SK-N-SH (cell line): ENCODE results near the gene C7orf33. TPM values are rescaled to one million over a fixed set of nuclear protein-coding genes. Genes with fewer than 3 reads are reported as not detected.

ENCODE experiments used
- CTCF ChIA-PET: fragments of 300-600, 350-600 bp; formaldehyde crosslinking; extraction: SDS; loops from one replicate; lab custom pipeline; 2021; lab: Yijun Ruan, JAX
- POLR2A ChIA-PET: fragments of 350-600 bp; sonication (Branson Sonifier 250); formaldehyde crosslinking; extraction: SDS; loops from one replicate; lab custom pipeline; 2020; ENCODE audit warnings: antibody characterized with exemption, inconsistent platforms; lab: Yijun Ruan, JAX
- DNase-seq: peaks from one replicate; pipeline ENCODE4 v3.0.0; 2012
- H2AFZ ChIP-seq: fragments of 200-600 bp; sonication (generic); 2 replicates; pipeline ENCODE4 v1.8.1; 2016; ENCODE audit warnings: antibody characterized with exemption, mild to moderate bottlenecking, low read depth
- H3F3A ChIP-seq: fragments of 200-600 bp; sonication (generic); replicated peaks from 2 replicates; pipeline ENCODE3; 2016; ENCODE audit warnings: antibody characterized with exemption, mild to moderate bottlenecking; ENCODE audit not compliant: insufficient read depth
- H3K27ac ChIP-seq, 2 experiments: fragments of 200-500 bp in 1 of 2; fragments of 200-600 bp in 1 of 2; sonication (Bioruptor generic) in 1 of 2; sonication (generic), shearing (Covaris generic) in 1 of 2; 2 replicates each; pipeline versions ENCODE4 v1.5.1 to v1.6.1; 2014 to 2016; ENCODE audit warnings: low read depth in 2 of 2, inconsistent platforms in 1 of 2, low read length in 1 of 2, mild to moderate bottlenecking in 1 of 2, mixed read lengths in 1 of 2
- H3K27me3 ChIP-seq: fragments of 200-600 bp; sonication (generic), shearing (Covaris generic); 2 replicates; pipeline ENCODE4 v1.6.1; 2016; ENCODE audit warnings: mixed run types; ENCODE audit not compliant: insufficient read depth
- H3K36me3 ChIP-seq, 2 experiments: fragments of 200-500 bp in 1 of 2; fragments of 200-600 bp in 1 of 2; sonication (Bioruptor generic) in 1 of 2; sonication (generic) in 1 of 2; replicated peaks in 1 of 2; 2 replicates each; pipeline versions ENCODE3 to v1.5.1; 2014 to 2016; ENCODE audit warnings: low read length in 1 of 2, mild to moderate bottlenecking in 1 of 2; ENCODE audit not compliant: insufficient read depth in 2 of 2, control insufficient read depth in 1 of 2
- H3K4me1 ChIP-seq, 2 experiments: fragments of 200-500 bp in 1 of 2; fragments of 200-600 bp in 1 of 2; sonication (Bioruptor generic) in 1 of 2; sonication (generic), shearing (Covaris generic) in 1 of 2; 2 replicates each; pipeline versions ENCODE4 v1.5.1 to v1.6.1; 2014 to 2016; ENCODE audit warnings: low read depth in 1 of 2, low read length in 1 of 2, mixed run types in 1 of 2; ENCODE audit not compliant: insufficient read depth in 2 of 2, control insufficient read depth in 1 of 2
- H3K4me2 ChIP-seq: fragments of 200-600 bp; sonication (generic), shearing (Covaris generic); 2 replicates; pipeline ENCODE4 v1.6.1; 2017; ENCODE audit warnings: mixed run types
- H3K4me3 ChIP-seq, 2 experiments: fragments of 200-500 bp in 1 of 2; fragments of 200-600 bp in 1 of 2; sonication (Bioruptor generic) in 1 of 2; sonication (generic), shearing (Covaris generic) in 1 of 2; 2 replicates each; pipeline versions ENCODE4 v1.5.1 to v1.8.1; 2014 to 2016; ENCODE audit warnings: low read depth in 2 of 2, inconsistent platforms in 1 of 2, low read length in 1 of 2, mild to moderate bottlenecking in 1 of 2, mixed read lengths in 1 of 2, moderate library complexity in 1 of 2
- H3K79me2 ChIP-seq: fragments of 200-600 bp; sonication (generic); 2 replicates; pipeline ENCODE4 v1.8.1; 2017; ENCODE audit warnings: mild to moderate bottlenecking; ENCODE audit not compliant: insufficient read depth
- H3K9ac ChIP-seq: fragments of 200-600 bp; sonication (generic); 2 replicates; pipeline ENCODE4 v1.6.1; 2017; ENCODE audit warnings: mixed run types
- H3K9me2 ChIP-seq: fragments of 200-600 bp; sonication (generic); 2 replicates; pipeline ENCODE4 v1.6.1; 2017; ENCODE audit warnings: mixed run types
- H3K9me3 ChIP-seq: fragments of 200-600 bp; sonication (generic); 2 replicates; pipeline ENCODE4 v1.6.1; 2017; ENCODE audit warnings: mixed run types, mild to moderate bottlenecking, moderate library complexity
- H4K20me1 ChIP-seq: fragments of 200-600 bp; sonication (generic); 2 replicates; pipeline ENCODE4 v1.6.1; 2017; ENCODE audit warnings: mild to moderate bottlenecking, mixed run types; ENCODE audit not compliant: insufficient read depth
- EP300 ChIP-seq, 2 experiments: IDR thresholded peaks; 2 replicates each; pipeline versions ENCODE4 v1.4.0 to v1.6.1; 2012; ENCODE audit warnings: borderline replicate concordance in 1 of 2, low read depth in 1 of 2, low read length in 1 of 2
- EZH2phosphoT487 ChIP-seq: fragments of 200-600 bp; sonication (generic); IDR thresholded peaks from 2 replicates; pipeline ENCODE4 v1.6.1; 2017; ENCODE audit warnings: low read depth, mixed run types, mild to moderate bottlenecking, antibody characterized with exemption, moderate library complexity, borderline replicate concordance
- FOSL2 ChIP-seq: IDR thresholded peaks from 2 replicates; pipeline ENCODE4 v1.4.0; 2012; ENCODE audit warnings: low read depth, mild to moderate bottlenecking, moderate library complexity, borderline replicate concordance
- GABPA ChIP-seq: IDR thresholded peaks from 2 replicates; pipeline ENCODE4 v1.4.0; 2012; ENCODE audit warnings: low read depth, mild to moderate bottlenecking
- GATA2 ChIP-seq: sonication (generic); formaldehyde crosslinking; IDR thresholded peaks from 2 replicates; pipeline ENCODE4 v1.5.0; 2020; ENCODE audit warnings: mild to moderate bottlenecking, missing genetic modification reagents
- IRF3 ChIP-seq: fragments of 150-350 bp; IDR thresholded peaks from 2 replicates; pipeline ENCODE4 v1.6.1; 2016; ENCODE audit warnings: mild to moderate bottlenecking, low read depth, low read length
- JUND ChIP-seq: IDR thresholded peaks from 2 replicates; pipeline ENCODE4 v1.4.0; 2012
- NFIC ChIP-seq: IDR thresholded peaks from 2 replicates; pipeline ENCODE4 v1.4.0; 2012; ENCODE audit warnings: borderline replicate concordance
- RAD21 ChIP-seq: IDR thresholded peaks from 2 replicates; pipeline ENCODE4 v1.6.1; 2012; ENCODE audit warnings: mild to moderate bottlenecking, low read length
- RCOR1 ChIP-seq: fragments of 150-350 bp; IDR thresholded peaks from 2 replicates; pipeline ENCODE4 v1.6.1; 2017; ENCODE audit warnings: antibody characterized with exemption, low read length
- RXRA ChIP-seq: IDR thresholded peaks from 2 replicates; pipeline ENCODE4 v1.4.0; 2012; ENCODE audit warnings: low read depth, mild to moderate bottlenecking, borderline replicate concordance
- TAF1 ChIP-seq: IDR thresholded peaks from 2 replicates; pipeline ENCODE4 v1.6.1; 2012; ENCODE audit warnings: low read depth, mild to moderate bottlenecking, low read length, moderate library complexity, borderline replicate concordance
- TCF12 ChIP-seq: IDR thresholded peaks from 2 replicates; pipeline ENCODE4 v1.4.0; 2012
- TEAD4 ChIP-seq: IDR thresholded peaks from 2 replicates; pipeline ENCODE4 v1.4.0; 2012; ENCODE audit warnings: mild to moderate bottlenecking, borderline replicate concordance; ENCODE audit not compliant: insufficient read depth
- YY1 ChIP-seq: IDR thresholded peaks from 2 replicates; pipeline ENCODE4 v1.4.0; 2012; ENCODE audit warnings: low read depth, mild to moderate bottlenecking
- ZBTB33 ChIP-seq: IDR thresholded peaks from 2 replicates; pipeline ENCODE4 v1.4.0; 2012; ENCODE audit warnings: low read depth, borderline replicate concordance
- WGBS: methylation state at CpG from one replicate; pipeline ENCODE4 v1.1.6; 2017; ENCODE audit warnings: low lambda C conversion rate; 5-methylcytosine and 5-hydroxymethylcytosine counted together
- polyA plus RNA-seq, 3 experiments: library from polyadenylated mRNA; depleted of rRNA; stranded (reverse); fragments of >200 nt; gene quantifications; 2 replicates each; pipeline ENCODE4 v1.2.3, GENCODE V29; 2012
- TF ChIP-seq, protein P1 (sequence below): IDR thresholded peaks from 2 replicates; pipeline ENCODE4 v1.4.0; 2012; ENCODE audit warnings: low read depth, borderline replicate concordance

Gene C7orf33
- polyA plus RNA-seq, 1 of the 3 experiments (the other 2 are of a cell fraction), result not detected

GRCh38 chr7:148665221-148665620 lies 74.7 kb downstream of the C7orf33 start:
- TF ChIP-seq RCOR1, result no peak
- no peak for TF ChIP-seq YY1
- no peak for TF ChIP-seq EP300 (IDR thresholded peaks at IDR 0.05; ENCODE audit: borderline replicate concordance in 1 of 2, low read depth in 1 of 2, low read length in 1 of 2)
- no peak for TF ChIP-seq GABPA
- no peak for TF ChIP-seq JUND
- no peak for TF ChIP-seq RXRA
- no peak for TF ChIP-seq EZH2phosphoT487
- no peak for TF ChIP-seq RAD21
- TF ChIP-seq TEAD4, result no peak
- TF ChIP-seq GATA2 (CRISPR knock-in tag), result no peak
- no peak for TF ChIP-seq NFIC
- no peak for TF ChIP-seq IRF3
- TF ChIP-seq FOSL2, result no peak
- TF ChIP-seq ZBTB33, result no peak
- TF ChIP-seq, protein P1, sequence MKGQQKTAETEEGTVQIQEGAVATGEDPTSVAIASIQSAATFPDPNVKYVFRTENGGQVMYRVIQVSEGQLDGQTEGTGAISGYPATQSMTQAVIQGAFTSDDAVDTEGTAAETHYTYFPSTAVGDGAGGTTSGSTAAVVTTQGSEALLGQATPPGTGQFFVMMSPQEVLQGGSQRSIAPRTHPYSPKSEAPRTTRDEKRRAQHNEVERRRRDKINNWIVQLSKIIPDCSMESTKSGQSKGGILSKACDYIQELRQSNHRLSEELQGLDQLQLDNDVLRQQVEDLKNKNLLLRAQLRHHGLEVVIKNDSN, result no peak
- no peak for TF ChIP-seq TCF12
- TF ChIP-seq TAF1, result no peak
- Histone ChIP-seq H2AFZ (no peak overlapping the region), H3K4me1 (0 out of 4 replicates have a peak, but pooled peaks cover 0 to 2% of the 10 kb centered on the region in 2 experiments), H3F3A (no peaks in the 10 kb centered on the region), H3K27me3 (no peaks in the 10 kb centered on the region), H3K79me2 (no peaks in the 10 kb centered on the region), H3K4me2 (no peak overlapping the region), H3K9me3 (no peaks in the 10 kb centered on the region), H4K20me1 (no peaks in the 10 kb centered on the region), H3K4me3 (no peak overlapping the region), H3K27ac (no peak overlapping the region), H3K36me3 (no peaks in the 10 kb centered on the region), H3K9me2 (no peaks in the 10 kb centered on the region), H3K9ac (no peak overlapping the region)
- no peak for DNase-seq
- CTCF ChIA-PET, result interaction anchor here (0.8 to 1.7 kb wide), 2 partner anchors 14 to 276 kb away, joined by 3 to 4 read pairs; no protein-coding TSS in a partner anchor
- WGBS, result 73% methylated on average over 4 of the region's 4 CpGs
- POLR2A ChIA-PET, result no interaction called here

Other genes starting within 250 kb of the C7orf33 start
- gene CUL1, start 108.1 kb downstream of the C7orf33 start, polyA plus RNA-seq (2012; rRNA removed), result 45.2 and 50.0 TPM in 2 replicates